Ramos (cell line): ENCODE results near the gene DCAF10.
"Not testable (repeated sequence)": the region's sequence is repeated elsewhere in the genome, so short reads cannot be mapped to it uniquely, and the experiment has no call there.

ENCODE experiments used
- in situ Hi-C: fragments of 300-500 bp; cut with MboI; formaldehyde crosslinking; loops from one replicate; pipeline ENCODE4 v1.14.3; 2022; ENCODE audit warnings: low sequenced_read_pairs; ENCODE audit not compliant: unreplicated experiment

Gene DCAF10

GRCh38 chr9:37852222-37852621 is 51.6 kb downstream of the DCAF10 start:
- in situ Hi-C loops, result no loop called here

GRCh38 chr9:37856551-37856950 is 56.0 kb downstream of the DCAF10 start:
- in situ Hi-C loops, result no loop called here

- in situ Hi-C loops, result no loop called here
Measured at GRCh38 chr9:37859043-37859442, 58.4 kb downstream of the DCAF10 start.

- in situ Hi-C loops, result no loop called here
Measured at GRCh38 chr9:37862530-37862929, 61.9 kb downstream of the DCAF10 start.

- in situ Hi-C loops, result no loop called here
Measured at GRCh38 chr9:37870081-37870798, 69.6 kb downstream of the DCAF10 start.

GRCh38 chr9:37870799-37871176 is 70.2 kb downstream of the DCAF10 start:
- in situ Hi-C loops, result no loop called here

GRCh38 chr9:37873955-37874354 is 73.4 kb downstream of the DCAF10 start:
- in situ Hi-C loops, result no loop called here

GRCh38 chr9:37876376-37876775 is 75.8 kb downstream of the DCAF10 start:
- in situ Hi-C loops, result no loop called here

GRCh38 chr9:37880916-37881479 is 80.4 kb downstream of the DCAF10 start:
- in situ Hi-C loops, result no loop called here

- in situ Hi-C loops, result not testable (repeated sequence)
Measured at GRCh38 chr9:37887977-37888583, 87.5 kb downstream of the DCAF10 start.

GRCh38 chr9:37889536-37889935 is 88.9 kb downstream of the DCAF10 start:
- in situ Hi-C loops, result no loop called here

GRCh38 chr9:37891042-37891441 is 90.4 kb downstream of the DCAF10 start:
- in situ Hi-C loops, result not testable (repeated sequence)

- in situ Hi-C loops, result no loop called here
Measured at GRCh38 chr9:37892063-37892462, 91.5 kb downstream of the DCAF10 start.

GRCh38 chr9:37897665-37898064 is 97.1 kb downstream of the DCAF10 start:
- in situ Hi-C loops, result no loop called here

- in situ Hi-C loops, result no loop called here
Measured at GRCh38 chr9:37899041-37899440, 98.4 kb downstream of the DCAF10 start.

GRCh38 chr9:37902131-37902530 is 101.5 kb downstream of the DCAF10 start:
- in situ Hi-C loops, result loop anchor here (10.0 kb wide), 1 partner anchor 427 kb away; no protein-coding TSS in a partner anchor

GRCh38 chr9:37902796-37903646 is 102.4 kb downstream of the DCAF10 start:
- in situ Hi-C loops, result loop anchor here (10.0 kb wide), 1 partner anchor 428 kb away; no protein-coding TSS in a partner anchor

GRCh38 chr9:37903647-37904444 is 103.2 kb downstream of the DCAF10 start, which contains the start of gene SLC25A51:
TSS of gene SLC25A51 (minus strand) at chr9:37904127. CDS start at chr9:37888550, 15,577 bp downstream.
- in situ Hi-C loops, result loop anchor here (10.0 kb wide), 1 partner anchor 429 kb away; no protein-coding TSS in a partner anchor

- in situ Hi-C loops, result loop anchor here (10.0 kb wide), 1 partner anchor 430 kb away; no protein-coding TSS in a partner anchor
Measured at GRCh38 chr9:37904445-37905130, 104.0 kb downstream of the DCAF10 start.
